HG03097 (cell line): ENCODE results near the gene ARPC5.
"Not testable (repeated sequence)": the region's sequence is repeated elsewhere in the genome, so short reads cannot be mapped to it uniquely, and the experiment has no call there.

Experiments used
- ATAC-seq: cut with Tn5 transposase; IDR thresholded peaks from one replicate; pipeline ENCODE4 v1.9.1; 2021; ENCODE audit not compliant: unreplicated experiment, low FRiP score

Gene ARPC5

DNA sequence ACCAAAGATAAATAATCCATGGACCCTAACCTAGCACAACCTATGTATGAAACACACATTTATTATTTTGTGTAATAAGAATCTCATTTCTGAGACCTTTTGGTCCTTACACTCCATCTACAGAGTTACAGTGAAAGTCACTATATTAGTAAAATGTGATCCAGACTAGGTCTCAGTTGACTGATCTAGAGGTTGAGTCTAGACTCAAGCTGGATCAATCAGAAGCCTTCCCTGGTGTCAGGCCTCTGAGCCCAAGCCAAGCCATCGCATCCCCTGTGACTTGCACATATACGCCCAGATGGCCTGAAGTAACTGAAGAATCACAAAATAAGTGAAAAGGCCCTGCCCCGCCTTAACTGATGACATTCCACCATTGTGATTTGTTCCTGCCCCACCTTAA is 22.6 kb downstream of the ARPC5 start:
- ATAC-seq = not testable (repeated sequence)

DNA sequence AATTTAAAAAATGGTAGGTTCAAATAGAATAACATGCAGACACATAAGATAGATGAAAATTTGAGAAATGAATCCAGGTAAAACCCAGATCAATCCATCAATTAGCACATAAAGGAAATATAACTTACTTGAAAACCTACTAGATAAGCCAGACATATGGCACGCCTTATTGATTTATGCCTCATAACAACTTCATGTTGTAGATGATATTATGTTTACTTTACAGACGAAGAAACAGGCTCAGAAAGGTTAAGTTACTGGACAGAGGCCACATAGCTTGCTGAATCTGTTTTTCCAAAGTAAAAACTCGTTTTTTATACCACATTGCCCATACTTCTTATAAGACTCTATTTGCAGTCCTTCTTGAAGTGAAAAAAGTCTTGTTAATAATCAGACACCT is 23.2 kb downstream of the ARPC5 start:
- no peak for ATAC-seq

DNA sequence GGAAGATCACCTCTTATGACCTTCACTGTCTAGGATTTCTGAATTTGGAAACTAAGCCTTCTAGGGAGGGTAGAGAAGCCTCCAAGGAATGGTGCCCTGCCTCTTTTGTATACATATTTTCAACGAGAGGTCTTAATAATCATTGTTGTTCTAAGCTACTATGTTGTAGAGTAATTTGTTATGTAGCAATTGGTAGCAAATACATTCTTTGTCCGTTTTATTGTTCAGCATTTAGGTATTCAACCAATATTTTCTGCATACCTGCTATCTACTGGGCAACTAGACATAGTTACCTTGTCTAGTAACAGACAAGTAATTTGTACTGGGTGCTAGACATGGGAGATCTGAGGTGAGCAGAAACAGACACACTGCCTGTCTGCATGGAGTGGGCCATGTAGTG is 24.6 kb downstream of the ARPC5 start:
- no peak for ATAC-seq

DNA sequence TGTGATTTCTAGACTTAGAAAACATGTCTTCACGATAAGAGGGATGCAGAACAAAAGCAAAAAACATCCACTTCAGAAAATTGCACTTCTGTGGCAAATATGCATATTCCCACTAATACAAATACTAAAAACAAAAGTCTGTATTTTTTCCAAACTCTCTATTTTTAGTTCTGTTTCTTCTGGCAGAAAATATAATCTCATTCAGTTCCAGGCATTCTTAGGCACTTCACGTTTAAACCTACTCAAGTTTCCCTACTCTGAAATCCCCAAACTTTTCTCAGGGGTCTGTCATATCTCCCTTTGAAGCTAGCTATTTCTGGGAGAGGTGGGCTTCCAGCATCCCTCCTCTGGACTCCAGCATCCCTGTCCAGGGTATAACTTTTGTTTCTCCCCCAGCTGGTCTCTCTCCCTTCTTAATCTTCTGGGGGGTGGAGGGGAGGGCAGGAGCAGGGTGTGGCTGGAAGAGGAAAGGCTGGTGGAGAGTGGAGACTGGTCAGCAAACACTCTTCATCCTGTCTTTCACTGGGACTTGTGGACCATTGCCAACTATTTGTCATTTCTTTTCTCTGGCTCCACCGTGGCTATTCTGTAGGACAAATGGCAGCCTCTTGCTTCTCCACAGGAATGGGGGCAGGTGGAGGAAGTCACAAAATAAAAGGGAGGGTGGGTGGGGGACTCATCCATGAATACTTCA is 25.7 kb downstream of the ARPC5 start:
- no peak for ATAC-seq

DNA sequence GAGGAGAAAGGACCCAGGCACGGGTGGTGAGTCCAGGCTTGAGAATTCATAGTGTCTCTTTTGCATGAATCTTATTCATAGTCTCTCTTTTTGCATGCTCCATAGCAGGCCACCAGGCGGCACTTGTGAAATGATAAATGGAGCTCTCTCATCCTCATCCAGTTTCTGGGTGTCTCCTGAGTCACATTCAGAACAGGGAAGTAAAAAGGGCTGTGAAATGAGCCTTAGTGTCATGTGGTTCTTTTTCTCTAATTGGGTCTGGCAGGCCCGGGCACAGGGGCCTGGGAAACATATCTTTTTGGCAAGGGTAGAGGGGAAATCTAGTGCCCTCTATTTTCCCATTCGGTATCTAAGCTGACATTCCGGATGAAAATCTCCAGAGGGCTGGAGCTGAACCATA is 26.3 kb downstream of the ARPC5 start:
- no peak for ATAC-seq

DNA sequence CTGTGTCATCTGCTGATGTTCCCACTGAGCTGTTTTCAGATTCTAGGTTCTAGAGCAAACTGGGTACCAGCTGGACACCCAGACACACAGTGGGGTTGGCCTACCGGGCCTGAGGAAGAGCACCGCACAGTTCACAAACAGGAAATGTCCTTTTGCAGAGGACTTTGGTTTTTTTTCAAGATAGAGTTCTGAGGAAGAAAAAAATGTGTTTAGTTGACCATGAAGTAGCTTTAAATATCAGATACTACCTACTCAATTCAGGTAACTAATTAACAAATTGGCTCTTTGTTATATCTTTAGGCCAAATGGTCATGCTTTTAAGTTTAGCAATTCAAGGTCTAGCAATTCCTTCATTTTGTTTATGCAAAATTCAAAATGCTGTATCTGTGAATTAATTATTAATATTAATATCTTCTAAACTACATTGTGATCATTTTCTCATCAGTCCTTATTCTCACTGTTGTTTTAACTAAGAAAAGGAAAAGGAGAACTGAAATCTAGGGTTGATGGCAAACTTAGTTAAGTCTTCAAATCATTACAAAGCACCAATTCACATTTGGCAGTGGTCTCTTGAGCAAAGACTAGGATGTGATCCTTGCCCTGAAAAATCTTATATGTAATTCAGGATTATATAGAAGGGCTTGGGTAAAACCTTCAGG is 28.1 kb downstream of the ARPC5 start:
- ATAC-seq = peak; percentile 40

DNA sequence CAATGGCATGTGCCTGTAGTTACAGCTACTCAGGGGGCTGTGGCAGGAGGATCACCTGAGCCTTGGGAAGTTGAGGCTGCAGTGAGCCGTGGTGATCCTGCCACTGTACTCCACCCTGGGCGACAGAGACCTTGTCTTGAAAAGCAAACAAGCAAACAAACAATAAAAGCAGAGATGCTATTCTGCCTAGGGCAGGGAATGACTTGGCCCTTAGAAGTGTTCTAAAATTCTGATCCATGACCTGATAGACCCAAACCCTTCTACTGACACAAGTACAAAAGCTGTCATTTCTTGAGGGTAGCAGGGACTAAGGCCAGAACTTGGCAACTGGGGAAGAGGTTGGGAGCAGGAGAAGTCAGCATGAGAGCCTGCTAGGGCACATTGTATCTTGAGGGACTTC is 29.7 kb downstream of the ARPC5 start:
- no peak for ATAC-seq

DNA sequence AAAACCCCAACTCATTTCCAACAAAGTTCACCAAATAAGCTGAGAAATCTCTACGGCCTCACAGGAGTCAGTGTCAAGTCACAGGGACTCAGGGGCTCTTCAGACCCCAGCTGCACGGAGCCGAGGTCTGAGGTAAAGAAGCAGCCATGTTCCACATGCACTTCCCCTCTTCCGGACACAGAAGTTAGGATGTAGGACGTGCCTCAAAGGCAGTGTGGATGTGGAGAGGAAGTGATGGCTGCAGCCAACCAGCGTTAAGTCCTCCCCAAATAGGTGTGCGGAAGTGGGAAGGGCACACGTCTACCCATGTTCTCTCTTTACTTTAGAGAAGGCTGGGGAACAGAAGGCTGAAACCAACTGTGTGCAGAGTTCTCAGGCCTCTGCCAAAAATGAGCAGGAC is 30.8 kb downstream of the ARPC5 start:
- ATAC-seq = no peak

DNA sequence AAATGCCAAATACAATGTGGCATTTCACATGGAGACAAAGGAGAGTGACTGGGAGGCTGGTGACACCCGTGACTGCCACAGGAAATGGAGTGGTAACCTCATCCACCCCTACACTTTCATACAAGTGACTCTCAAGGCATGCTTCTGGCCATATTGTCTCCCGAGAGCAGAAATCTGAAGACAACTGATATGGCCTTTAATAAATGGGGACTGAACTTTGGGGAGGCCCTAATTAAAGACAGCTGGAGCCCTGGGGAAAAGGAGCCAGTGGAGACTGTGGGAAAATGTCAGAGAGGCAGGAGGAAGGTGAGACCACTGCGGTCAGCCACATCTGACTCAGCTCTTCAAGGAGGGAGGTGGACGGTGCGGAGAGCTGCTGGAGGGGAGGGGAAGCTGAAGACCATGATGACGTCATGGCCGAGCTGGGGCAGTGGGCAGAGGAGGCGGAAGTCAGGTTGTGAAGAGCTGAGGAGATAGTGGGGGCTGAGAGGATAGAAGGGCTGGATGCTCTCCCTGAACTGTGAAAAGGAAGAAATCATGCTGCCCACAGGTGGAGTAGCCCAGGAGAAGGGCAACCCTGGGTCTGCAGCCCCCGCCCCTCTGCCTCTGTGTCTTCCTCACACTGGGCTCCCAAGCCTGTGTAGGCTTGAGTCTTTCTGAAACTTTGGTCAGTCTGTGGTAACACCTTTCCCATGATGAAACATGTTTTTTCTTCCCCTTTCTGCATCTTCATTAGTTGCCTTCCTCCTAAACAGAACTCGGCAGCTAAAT is 31.4 kb downstream of the ARPC5 start:
- ATAC-seq = no peak

DNA sequence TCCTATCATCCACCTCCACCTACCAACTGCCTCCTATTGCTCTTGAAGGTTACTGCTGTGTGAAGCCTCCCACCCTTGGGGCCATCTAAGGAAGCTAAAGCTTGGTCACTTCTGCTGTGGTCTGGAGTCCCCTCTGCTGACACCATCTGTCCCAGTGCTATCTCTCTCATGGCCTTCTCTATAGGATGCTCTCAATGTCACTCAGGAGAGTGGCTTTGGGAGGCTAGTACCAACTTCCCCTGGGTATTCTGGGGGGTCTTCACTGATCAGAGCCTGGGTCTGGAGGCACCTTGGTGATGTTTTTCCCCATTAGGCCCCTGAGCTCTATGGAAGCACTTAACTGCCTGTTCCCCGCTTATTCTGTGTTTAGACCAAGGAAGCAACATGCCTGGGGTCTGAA is 33.1 kb downstream of the ARPC5 start:
- ATAC-seq = no peak

DNA sequence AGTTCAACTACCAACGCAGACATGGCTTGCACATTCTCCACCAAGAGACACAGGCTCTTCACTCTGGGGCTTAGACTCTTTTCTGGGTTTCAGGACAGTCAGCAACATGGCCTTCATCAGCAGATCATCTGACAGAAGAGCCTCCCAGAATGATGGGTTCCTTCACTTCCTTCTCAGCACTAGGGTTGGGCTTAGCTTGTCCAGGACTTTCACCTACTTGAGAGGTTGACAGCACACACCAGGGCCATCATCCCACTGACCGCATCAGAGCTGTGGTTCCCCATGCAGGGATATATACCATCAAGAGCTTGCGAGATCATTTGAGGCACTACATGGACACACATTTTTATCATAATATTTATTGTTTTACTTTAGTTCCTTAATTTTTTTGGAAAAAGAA is 34.9 kb downstream of the ARPC5 start:
- ATAC-seq = no peak

DNA sequence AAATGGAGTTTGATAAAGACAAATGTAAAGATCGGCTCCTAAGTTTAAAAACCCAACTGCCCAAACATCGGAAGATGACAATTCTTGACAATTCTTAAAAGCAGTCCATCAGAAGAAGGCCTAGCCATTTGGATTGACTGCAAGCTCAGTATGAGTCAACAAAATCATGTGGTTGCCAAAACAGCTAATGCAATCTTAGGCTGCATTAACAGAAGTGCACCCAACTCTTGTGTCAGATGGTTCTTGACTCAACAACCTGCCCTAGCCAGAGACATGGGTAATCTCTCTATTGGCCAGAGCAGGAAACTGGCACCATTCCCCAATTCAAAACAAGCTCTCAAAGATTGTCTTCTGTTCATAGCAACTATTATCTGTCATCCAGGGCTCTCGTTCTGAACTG is 35.4 kb downstream of the ARPC5 start:
- no peak for ATAC-seq

DNA sequence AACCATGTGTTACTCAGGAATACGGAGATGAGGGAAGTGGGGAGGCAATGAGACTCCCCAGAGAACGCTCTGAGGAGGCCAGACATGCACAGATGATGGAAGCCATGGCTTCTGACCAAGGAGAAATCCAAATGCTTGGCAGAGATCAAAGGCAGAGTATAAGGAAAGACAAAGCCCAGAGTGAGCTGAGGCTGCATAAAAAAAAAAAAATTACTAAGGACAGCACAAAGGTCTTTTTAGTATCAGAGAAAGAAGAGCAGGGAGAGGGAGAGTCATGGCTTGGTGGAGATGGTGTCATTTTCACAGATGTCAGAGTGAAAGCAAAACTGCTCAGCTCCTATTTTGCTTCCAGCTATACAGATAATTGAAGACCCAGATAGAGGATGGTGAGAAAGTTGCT is 37.2 kb downstream of the ARPC5 start:
- no peak for ATAC-seq

DNA sequence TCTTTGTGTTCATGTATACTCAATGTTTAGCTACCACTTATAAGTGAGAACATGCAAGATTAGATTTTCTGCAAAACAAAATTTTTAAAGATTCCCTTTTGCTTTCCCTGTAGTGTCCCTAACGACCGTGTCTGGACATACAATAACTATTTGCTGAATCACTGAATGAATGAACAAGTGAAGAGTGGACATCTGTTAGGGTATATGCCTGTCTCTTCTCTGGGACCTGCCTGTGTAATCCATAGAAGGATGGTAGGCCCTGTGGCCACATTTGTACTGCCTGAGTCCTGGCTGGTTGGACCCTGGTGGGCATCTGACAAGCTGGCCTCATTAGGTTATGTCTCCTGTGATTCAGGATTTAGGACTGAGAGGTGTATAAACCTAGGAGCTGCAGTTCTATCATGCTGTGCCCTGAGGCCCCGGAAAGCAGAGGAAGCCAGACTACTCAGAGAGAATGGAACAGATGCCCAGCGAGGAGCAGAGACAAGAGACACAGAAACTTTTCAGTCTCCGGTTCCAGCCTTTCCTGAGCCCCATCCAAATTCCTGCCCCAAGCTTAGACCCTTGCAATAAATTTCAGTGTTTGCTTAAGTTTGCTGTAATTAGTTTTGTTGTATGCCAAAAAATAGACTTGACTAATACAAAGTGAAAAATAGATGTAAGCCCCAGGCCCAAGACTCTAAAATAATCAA is 37.8 kb downstream of the ARPC5 start:
- ATAC-seq = no peak

DNA sequence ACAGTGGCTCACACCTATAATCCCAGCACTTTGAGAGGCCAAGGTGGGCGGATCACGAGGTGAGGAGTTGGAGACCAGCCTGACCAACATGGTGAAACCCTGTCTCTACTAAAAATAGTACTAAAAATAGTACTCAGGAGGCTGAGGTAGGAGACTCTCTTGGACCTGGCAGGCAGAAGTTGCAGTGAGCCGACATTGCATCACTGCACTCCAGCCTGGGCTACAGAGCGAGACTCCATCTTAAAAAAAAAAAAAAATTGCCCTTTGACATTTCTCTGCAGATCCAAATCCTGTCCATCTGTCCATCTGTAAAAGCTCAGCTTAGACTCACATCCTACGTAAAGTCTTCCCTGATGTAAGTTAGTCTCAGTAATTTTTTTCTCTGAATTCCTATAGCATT is 39.1 kb downstream of the ARPC5 start:
- ATAC-seq = no peak

DNA sequence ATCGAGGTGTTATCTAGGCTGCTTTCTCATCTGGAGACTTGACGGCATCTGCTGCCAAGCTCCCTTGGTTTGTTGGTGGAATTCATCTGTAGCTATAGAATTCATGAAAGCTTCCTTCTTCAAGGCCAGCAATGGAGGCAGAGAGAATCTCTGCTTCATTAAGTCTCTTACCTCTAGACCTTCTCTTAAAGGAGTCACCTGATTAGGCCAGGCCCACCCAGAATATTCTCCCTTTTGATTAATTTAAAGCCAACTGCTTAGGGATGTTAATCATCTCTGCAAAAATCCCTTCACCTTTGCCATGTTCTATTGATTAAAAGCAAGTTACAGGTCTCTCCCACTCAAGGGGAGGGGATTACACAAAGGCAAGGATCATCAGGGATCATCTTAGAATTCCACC is 40.0 kb downstream of the ARPC5 start:
- no peak for ATAC-seq

DNA sequence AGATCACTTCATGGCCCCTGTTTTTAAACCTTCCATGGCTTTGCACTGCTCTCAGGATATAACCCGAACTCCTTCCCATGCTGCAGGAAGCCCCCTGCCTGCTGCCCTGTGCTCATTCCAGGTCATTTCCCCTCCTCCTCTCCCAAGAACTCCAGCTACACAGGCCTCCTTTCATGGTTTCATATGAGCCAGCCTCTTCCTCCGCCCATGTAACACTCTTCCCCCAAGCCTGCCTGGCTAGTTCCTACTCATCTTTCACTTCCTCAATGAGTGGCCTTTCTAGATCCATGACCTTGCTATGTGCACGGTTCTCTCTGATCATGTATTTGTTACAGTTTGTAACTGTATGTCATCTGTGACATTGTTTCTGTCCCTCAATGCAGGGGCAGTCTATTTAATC is 42.2 kb downstream of the ARPC5 start:
- ATAC-seq = peak; percentile 30

DNA sequence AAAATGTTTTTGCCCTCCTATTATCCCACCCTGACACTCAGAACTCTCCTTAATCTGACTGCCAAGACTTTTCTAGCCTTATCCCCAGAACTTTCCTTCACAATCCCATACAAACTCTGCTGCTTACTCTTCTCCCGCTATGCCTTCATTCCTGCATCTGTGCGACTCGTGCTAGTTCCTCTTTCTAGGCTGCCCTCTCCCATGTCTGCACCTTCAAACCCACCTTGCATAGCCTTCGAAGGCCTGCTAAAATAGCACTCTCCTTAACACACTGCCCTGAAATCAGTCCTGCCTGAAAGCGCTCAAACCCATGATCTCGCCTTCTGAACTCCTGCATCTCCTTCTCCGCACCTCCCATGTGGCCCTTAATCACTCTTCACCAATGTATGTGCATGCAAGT is 42.9 kb downstream of the ARPC5 start:
- ATAC-seq = no peak

DNA sequence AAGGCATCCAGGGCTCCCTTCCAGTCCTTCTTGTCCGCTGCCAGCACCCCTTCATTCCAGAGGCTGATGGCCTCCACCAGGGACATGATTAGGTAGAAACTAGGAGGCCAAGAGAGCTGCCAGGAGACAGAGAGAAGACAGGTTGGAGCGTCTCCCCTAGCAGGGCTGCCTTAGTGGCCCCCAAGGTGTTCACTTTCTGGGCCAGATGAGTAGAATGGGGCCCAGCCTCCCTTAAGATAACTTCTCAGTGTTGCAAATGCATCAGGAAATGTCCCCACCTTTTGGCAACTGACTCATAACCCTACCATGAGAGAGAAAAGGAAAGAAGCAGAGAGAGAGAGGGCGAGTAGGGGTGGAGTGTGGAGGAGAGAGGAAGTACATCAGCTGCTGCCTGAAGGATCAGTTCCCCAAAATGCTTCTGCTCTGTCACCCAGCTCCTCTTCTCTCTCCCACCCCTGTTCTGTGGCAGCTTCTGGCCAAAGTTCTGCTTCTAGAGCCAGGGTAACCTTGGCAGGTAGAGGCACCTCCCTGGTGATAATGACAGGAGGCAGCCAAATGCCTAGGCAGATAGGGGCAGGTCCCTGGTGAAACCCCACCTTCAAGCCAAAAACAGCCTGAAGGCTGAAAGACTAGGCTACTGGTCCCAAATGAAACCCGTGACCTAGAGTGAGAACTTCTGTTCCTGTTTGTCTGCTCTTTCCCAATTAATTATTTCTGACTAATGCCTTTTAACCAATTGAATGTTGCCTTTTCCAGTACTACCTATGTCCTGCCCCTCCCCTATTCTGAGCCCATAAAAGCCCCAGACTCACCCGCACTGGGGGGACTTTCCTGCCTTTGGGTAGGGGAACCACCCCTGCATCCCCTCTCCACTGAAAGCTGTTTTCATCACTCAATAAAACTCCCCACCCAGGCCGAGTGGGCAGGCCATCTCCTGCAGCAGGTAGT is 45.1 kb downstream of the ARPC5 start, which contains the start of gene NCF2:
Gene NCF2, minus strand, starts transcription at position 216 of the 948 bp plus-strand sequence. Its CDS starts 130 bp downstream, at position 86.
- ATAC-seq = peak; percentile 75

DNA sequence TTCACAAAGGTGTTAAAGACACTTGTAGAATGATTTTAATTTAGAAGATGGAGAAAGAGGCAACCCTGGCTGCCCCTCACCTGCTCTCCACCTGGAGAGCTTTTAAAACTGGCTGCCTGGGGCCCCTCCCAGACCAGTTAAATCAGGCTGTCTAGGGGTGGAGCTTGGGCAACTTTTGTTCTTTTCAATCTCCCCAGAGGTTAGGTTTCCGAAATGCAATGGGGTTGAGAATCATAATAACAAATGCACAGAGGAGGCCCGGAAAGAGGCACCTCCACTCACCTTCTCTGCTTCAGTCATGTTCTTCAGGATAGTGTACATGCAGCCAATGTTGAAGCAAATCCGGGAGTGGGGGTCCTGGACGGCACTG is 45.7 kb downstream of the ARPC5 start:
- no peak for ATAC-seq
